GM19238 (cell line): ENCODE data around the gene BUD13.

Source experiments
- DNase-seq: peaks from one replicate; pipeline ENCODE4 v3.0.0; 2011; ENCODE audit warnings: low spot score; ENCODE audit not compliant: insufficient read length

Gene BUD13

GRCh38 chr11:116792869-116793771 is 20.3 kb upstream of the BUD13 start:
- no peak for DNase-seq

- no peak for DNase-seq
These were observed 19.5 kb upstream of the BUD13 start for GRCh38 chr11:116792144-116792868.

- DNase-seq: no peak
These were observed 19.0 kb upstream of the BUD13 start, which contains the start of gene APOA5 for GRCh38 chr11:116791813-116792143. APOA5 (minus strand) TSS chr11:116791879; CDS start chr11:116791860, 19 bp downstream.

GRCh38 chr11:116791002-116791812 is 18.4 kb upstream of the BUD13 start:
- peak; percentile 75 for DNase-seq

GRCh38 chr11:116790167-116791001 is 17.6 kb upstream of the BUD13 start:
- DNase-seq: no peak

GRCh38 chr11:116788975-116789374 is 16.2 kb upstream of the BUD13 start:
- DNase-seq: no peak

GRCh38 chr11:116788534-116788933 is 15.7 kb upstream of the BUD13 start:
- no peak for DNase-seq

- peak; percentile 91 for DNase-seq
These were observed 15.1 kb upstream of the BUD13 start, which contains the start of gene ZPR1 for GRCh38 chr11:116787786-116788486. ZPR1 (minus strand) TSS chr11:116788023; CDS start chr11:116787990, 33 bp downstream.

GRCh38 chr11:116787436-116787785 is 14.6 kb upstream of the BUD13 start:
- DNase-seq: no peak

GRCh38 chr11:116786966-116787365 is 14.2 kb upstream of the BUD13 start:
- no peak for DNase-seq

GRCh38 chr11:116786326-116786725 is 13.5 kb upstream of the BUD13 start:
- no peak for DNase-seq

GRCh38 chr11:116782728-116783127 is 9.9 kb upstream of the BUD13 start:
- DNase-seq: no peak

GRCh38 chr11:116778556-116778955 is 5.8 kb upstream of the BUD13 start:
- no peak for DNase-seq

- no peak for DNase-seq
These were observed 4.3 kb upstream of the BUD13 start for GRCh38 chr11:116777056-116777455.

GRCh38 chr11:116776522-116776984 is 3.8 kb upstream of the BUD13 start:
- no peak for DNase-seq

GRCh38 chr11:116775975-116776374 is 3.2 kb upstream of the BUD13 start:
- no peak for DNase-seq

- no peak for DNase-seq
These were observed 1.9 kb upstream of the BUD13 start for GRCh38 chr11:116774661-116775060.

GRCh38 chr11:116773203-116774097 is 663 bp upstream of the BUD13 start:
- no peak for DNase-seq

- no peak for DNase-seq
These were observed 852 bp downstream of the BUD13 start for GRCh38 chr11:116771935-116772334.
